Adipocyte (in vitro differentiated cells): ENCODE measurements around the gene SLC8B1.

ENCODE experiments used
- DNase-seq: peaks from one replicate; pipeline ENCODE4 v3.0.0-alpha.2; 2015; ENCODE audit warnings: low read depth
- H3K27me3 ChIP-seq: replicated peaks from 2 replicates; pipeline ENCODE4 v1.7.0; 2013; ENCODE audit warnings: mild to moderate bottlenecking, low read length, moderate library complexity; ENCODE audit not compliant: control insufficient read depth, insufficient read depth
- H3K36me3 ChIP-seq: 2 replicates; pipeline ENCODE4 v1.7.0; 2013; ENCODE audit warnings: low read length, mild to moderate bottlenecking, moderate library complexity; ENCODE audit not compliant: control insufficient read depth, insufficient read depth, severe bottlenecking
- H3K4me1 ChIP-seq: 2 replicates; pipeline ENCODE4 v1.7.0; 2013; ENCODE audit warnings: mild to moderate bottlenecking, low read length, moderate library complexity; ENCODE audit not compliant: control insufficient read depth, insufficient read depth
- H3K4me3 ChIP-seq: 2 replicates; pipeline ENCODE4 v1.7.0; 2013; ENCODE audit warnings: mild to moderate bottlenecking, low read length, moderate library complexity
- H3K9ac ChIP-seq: 2 replicates; pipeline ENCODE4 v1.7.0; 2013; ENCODE audit warnings: mild to moderate bottlenecking, low read length, moderate library complexity
- H3K9me3 ChIP-seq: 2 replicates; pipeline ENCODE4 v1.7.0; 2013; ENCODE audit warnings: mild to moderate bottlenecking, low read length, moderate library complexity; ENCODE audit not compliant: control insufficient read depth

The SLC8B1 gene

DNA sequence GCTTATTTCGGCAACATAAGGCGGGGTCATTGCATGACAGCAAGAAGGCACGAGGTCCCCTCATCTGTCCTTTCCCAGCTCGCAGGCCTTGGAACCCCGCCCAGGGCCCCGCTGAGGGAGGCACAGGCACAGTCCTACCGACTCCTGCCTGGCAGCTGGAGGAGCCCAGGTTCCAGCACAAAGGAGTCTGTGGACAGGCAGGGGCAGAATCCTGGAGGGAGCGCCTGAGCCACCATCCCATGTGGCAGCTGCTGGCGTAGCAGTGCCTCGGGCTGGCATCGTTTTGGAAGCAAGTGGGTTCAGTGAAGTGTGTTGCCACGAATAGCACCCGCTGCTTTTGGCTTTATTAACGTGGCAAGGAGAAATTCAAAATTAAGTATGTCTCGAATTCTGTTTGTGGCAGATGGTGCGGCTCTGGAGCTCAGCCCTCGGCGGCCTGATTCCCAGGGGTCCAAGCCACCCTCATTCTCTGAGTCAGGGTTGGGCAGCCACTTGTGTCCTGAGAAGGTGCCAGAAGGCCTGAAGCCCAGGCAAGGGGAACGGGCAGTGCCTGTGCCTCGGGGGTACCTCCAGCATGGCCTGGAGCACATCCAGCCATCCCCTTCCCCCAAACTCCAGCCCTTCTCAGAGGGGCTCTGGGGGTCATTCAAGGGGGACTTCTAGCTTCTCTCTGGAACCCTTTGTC lies 35.9 kb downstream of the SLC8B1 start:
- Histone ChIP-seq H3K36me3 (peaks cover 13% of the 10 kb centered on the region), H3K9ac (peak overlapping the region; percentile 55), H3K4me3 (peak overlapping the region; percentile 44), H3K4me1 (peaks cover 24% of the 10 kb centered on the region), H3K9me3 (no peaks in the 10 kb centered on the region), H3K27me3 (no peaks in the 10 kb centered on the region)
- peak; percentile 4 for DNase-seq

DNA sequence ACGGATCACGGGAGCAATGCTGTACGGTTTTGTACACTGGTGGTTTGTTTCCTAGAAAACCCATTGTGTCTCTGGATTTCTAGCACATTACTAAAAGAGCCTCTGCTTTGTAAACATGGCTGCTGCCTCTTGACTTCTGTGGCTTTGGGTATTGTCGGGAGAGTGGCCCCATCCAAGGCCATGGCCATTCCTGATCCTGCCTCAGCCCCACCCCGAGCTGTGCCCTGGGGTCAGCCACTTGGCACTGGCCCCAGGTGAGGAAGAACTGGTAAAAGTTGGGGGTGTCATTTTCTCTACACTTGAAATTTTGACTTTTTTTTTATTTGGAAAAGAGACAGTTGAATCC lies 36.5 kb downstream of the SLC8B1 start:
- Histone ChIP-seq H3K4me3 (no peak overlapping the region), H3K36me3 (peaks cover 13% of the 10 kb centered on the region), H3K9me3 (no peaks in the 10 kb centered on the region), H3K27me3 (no peaks in the 10 kb centered on the region), H3K4me1 (peaks cover 24% of the 10 kb centered on the region), H3K9ac (peak overlapping the region; percentile 55)
- no peak for DNase-seq

GRCh38 chr12:113297621-113298471 lies 37.1 kb downstream of the SLC8B1 start:
- H3K9ac ChIP-seq: peak overlapping the region; percentile 55
- peaks cover 16% of the 10 kb centered on the region for H3K36me3 ChIP-seq
- no peak for DNase-seq

GRCh38 chr12:113297214-113297587 lies 37.7 kb downstream of the SLC8B1 start:
- no peak for DNase-seq
- no peaks in the 10 kb centered on the region for H3K27me3 ChIP-seq

More at GRCh38 chr12:113297621-113298471, 37.1 kb downstream of the SLC8B1 start:
- Histone ChIP-seq H3K4me1 (peaks cover 24% of the 10 kb centered on the region), H3K4me3 (no peak overlapping the region), H3K9me3 (no peaks in the 10 kb centered on the region), H3K27me3 (no peaks in the 10 kb centered on the region)

GRCh38 chr12:113296557-113297213 lies 38.2 kb downstream of the SLC8B1 start:
- peaks cover 34% of the 10 kb centered on the region for H3K4me1 ChIP-seq
- H3K9ac ChIP-seq: no peak overlapping the region
- no peak for DNase-seq
- H3K27me3 ChIP-seq: no peaks in the 10 kb centered on the region
- peaks cover 16% of the 10 kb centered on the region for H3K36me3 ChIP-seq
- H3K4me3 ChIP-seq: no peak overlapping the region
- no peaks in the 10 kb centered on the region for H3K9me3 ChIP-seq

More at GRCh38 chr12:113297214-113297587, 37.7 kb downstream of the SLC8B1 start:
- no peak overlapping the region for H3K4me3 ChIP-seq
- peaks cover 29% of the 10 kb centered on the region for H3K4me1 ChIP-seq
- H3K36me3 ChIP-seq: peaks cover 16% of the 10 kb centered on the region
- no peaks in the 10 kb centered on the region for H3K9me3 ChIP-seq
- no peak overlapping the region for H3K9ac ChIP-seq

- H3K9ac ChIP-seq: no peak overlapping the region
- no peaks in the 10 kb centered on the region for H3K27me3 ChIP-seq
- DNase-seq: no peak
- peaks cover 16% of the 10 kb centered on the region for H3K36me3 ChIP-seq
- peaks cover 39% of the 10 kb centered on the region for H3K4me1 ChIP-seq
- H3K9me3 ChIP-seq: no peaks in the 10 kb centered on the region
- H3K4me3 ChIP-seq: no peak overlapping the region
These were observed 38.9 kb downstream of the SLC8B1 start for GRCh38 chr12:113295886-113296556.

GRCh38 chr12:113293100-113293499 lies 41.8 kb downstream of the SLC8B1 start:
- H3K4me3 ChIP-seq: no peak overlapping the region
- DNase-seq: no peak
- H3K4me1 ChIP-seq: peaks cover 19% of the 10 kb centered on the region
- H3K9ac ChIP-seq: no peak overlapping the region
- H3K9me3 ChIP-seq: no peaks in the 10 kb centered on the region
- peaks cover 16% of the 10 kb centered on the region for H3K36me3 ChIP-seq
- H3K27me3 ChIP-seq: no peaks in the 10 kb centered on the region

DNA sequence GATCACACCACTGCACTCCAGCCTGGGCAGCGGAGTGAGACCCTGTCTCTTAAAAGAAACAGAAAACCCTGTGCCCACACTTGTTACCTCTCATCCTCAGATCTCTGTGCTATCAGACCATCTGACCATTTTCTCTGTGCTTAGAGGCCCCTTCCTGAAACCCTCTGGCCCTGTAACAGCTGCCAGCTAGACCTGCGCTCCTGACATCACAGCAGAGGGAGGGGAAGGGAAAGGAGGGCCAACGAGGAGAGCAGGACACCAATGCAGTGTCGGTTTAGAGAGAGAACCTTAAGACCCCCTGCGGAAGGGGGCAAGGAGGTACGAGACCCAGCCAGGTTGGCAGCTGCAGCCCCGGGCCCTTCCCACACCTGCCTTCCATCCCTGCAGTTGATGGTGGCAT lies 42.4 kb downstream of the SLC8B1 start:
- H3K9me3 ChIP-seq: no peaks in the 10 kb centered on the region
- H3K9ac ChIP-seq: peak overlapping the region; percentile 23
- H3K36me3 ChIP-seq: peaks cover 16% of the 10 kb centered on the region
- no peaks in the 10 kb centered on the region for H3K27me3 ChIP-seq
- peaks cover 15% of the 10 kb centered on the region for H3K4me1 ChIP-seq
- no peak overlapping the region for H3K4me3 ChIP-seq
- DNase-seq: no peak

- Histone ChIP-seq H3K9ac (peak overlapping the region; percentile 32), H3K9me3 (no peaks in the 10 kb centered on the region), H3K4me3 (no peak overlapping the region), H3K4me1 (peaks cover 15% of the 10 kb centered on the region), H3K27me3 (no peaks in the 10 kb centered on the region), H3K36me3 (peaks cover 16% of the 10 kb centered on the region)
- DNase-seq: peak; percentile 51
These were observed 42.8 kb downstream of the SLC8B1 start for GRCh38 chr12:113292091-113292490.

DNA sequence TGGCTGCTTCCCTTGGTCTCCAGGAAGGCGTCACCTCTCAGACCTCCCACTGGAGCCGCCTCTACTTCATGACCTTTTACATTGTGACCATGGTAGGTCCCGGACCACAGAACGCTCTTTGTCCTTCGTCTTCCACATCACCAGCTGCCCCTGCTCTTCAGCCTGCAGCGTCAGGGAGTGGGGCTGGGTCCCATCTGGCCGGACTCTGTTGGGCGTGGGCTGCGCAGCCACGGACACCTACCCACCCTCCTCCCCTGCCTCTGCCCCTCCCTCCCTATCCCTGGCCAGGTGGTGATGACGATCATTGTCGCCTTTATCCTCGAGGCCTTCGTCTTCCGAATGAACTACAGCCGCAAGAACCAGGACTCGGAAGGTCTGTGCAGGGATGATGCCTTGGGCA lies 43.3 kb downstream of the SLC8B1 start:
- Histone ChIP-seq H3K9me3 (no peaks in the 10 kb centered on the region), H3K27me3 (no peaks in the 10 kb centered on the region), H3K9ac (peak overlapping the region; percentile 32), H3K36me3 (peaks cover 15% of the 10 kb centered on the region), H3K4me3 (no peak overlapping the region), H3K4me1 (peaks cover 15% of the 10 kb centered on the region)
- DNase-seq: no peak

DNA sequence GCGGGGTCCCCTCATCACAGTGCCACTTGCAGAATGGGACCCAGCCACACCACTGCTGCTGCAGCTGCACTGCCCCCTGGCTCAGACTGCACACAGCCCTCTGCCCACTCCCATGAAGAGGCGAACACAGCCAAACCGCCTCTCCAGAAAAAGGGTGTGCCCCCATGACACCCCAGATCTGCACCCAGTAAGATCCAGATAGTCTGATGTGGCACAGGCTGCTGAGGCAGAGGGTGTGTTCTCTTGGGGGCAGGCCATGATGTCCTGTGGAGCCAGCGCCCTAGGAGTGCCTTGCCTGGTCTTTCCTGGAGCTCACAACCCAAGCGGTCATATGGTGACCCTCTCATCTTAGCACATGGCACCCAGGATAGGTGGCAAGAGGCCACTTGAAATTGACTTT lies 44.4 kb downstream of the SLC8B1 start:
- Histone ChIP-seq H3K9ac (no peak overlapping the region), H3K4me1 (peaks cover 15% of the 10 kb centered on the region), H3K9me3 (no peaks in the 10 kb centered on the region), H3K4me3 (no peak overlapping the region), H3K36me3 (peaks cover 8% of the 10 kb centered on the region), H3K27me3 (no peaks in the 10 kb centered on the region)
- DNase-seq: no peak
